Transverse colon (tissue), 3 donors: ENCODE measurements around the gene IMMT.

ENCODE experiments used
- EP300 ChIP-seq: sonication (generic); formaldehyde crosslinking; IDR thresholded peaks from one replicate; pipeline ENCODE4 v1.6.1; 2017; ENCODE audit warnings: antibody characterized with exemption, low read depth
- POLR2A ChIP-seq: fragments of 450-650 bp; IDR thresholded peaks from one replicate; pipeline ENCODE4 v1.6.1; 2016; ENCODE audit warnings: antibody characterized with exemption, mild to moderate bottlenecking, moderate library complexity
- TF ChIP-seq, protein P1 (sequence below), 5 experiments: fragments of 200-600 bp in 3 of 5; fragments of 450-650 bp in 2 of 5; sonication (generic) in 3 of 5; IDR thresholded peaks; 1 replicate in 2 of 5; 2 replicates in 3 of 5; pipeline ENCODE4 v1.5.1; 2016 to 2017; ENCODE audit warnings: antibody characterized with exemption in 5 of 5, inconsistent platforms in 3 of 5, mild to moderate bottlenecking in 2 of 5, moderate library complexity in 1 of 5

DNA sequence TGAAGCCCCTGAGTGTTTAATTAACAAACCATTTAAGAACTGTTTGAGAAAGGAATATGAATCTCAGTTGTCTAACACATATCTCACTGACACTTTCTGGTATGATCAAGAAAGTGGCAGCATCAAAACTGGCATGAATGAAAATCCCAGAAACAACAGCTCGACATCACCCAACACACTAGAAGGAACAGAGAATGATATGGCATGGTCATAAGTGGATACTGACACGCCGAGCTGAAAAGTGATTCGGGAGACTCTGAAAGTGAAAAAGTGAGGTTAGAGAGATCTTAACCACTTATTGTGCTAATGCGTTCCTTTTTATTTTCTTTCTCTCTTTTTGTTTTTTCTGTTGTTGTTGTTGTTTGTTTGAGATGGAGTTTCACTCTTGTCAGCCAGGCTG is 41.9 kb upstream of the IMMT start:
- TF ChIP-seq POLR2A (no peak), EP300 (no peak)
- TF ChIP-seq, protein P1, sequence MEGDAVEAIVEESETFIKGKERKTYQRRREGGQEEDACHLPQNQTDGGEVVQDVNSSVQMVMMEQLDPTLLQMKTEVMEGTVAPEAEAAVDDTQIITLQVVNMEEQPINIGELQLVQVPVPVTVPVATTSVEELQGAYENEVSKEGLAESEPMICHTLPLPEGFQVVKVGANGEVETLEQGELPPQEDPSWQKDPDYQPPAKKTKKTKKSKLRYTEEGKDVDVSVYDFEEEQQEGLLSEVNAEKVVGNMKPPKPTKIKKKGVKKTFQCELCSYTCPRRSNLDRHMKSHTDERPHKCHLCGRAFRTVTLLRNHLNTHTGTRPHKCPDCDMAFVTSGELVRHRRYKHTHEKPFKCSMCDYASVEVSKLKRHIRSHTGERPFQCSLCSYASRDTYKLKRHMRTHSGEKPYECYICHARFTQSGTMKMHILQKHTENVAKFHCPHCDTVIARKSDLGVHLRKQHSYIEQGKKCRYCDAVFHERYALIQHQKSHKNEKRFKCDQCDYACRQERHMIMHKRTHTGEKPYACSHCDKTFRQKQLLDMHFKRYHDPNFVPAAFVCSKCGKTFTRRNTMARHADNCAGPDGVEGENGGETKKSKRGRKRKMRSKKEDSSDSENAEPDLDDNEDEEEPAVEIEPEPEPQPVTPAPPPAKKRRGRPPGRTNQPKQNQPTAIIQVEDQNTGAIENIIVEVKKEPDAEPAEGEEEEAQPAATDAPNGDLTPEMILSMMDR (IDR thresholded peaks at IDR 0.05): no peak
